DOHH2 (cell line): ENCODE results near the gene NLGN1.
A peak's percentile ranks its signal among the peaks of the same experiment; 100 is the strongest.

Experiments
- H3F3A ChIP-seq: fragments of 200-600 bp; sonication (generic), shearing (Covaris generic); 2 replicates; pipeline ENCODE4 v1.6.0; 2016; ENCODE audit warnings: antibody characterized with exemption, mild to moderate bottlenecking; ENCODE audit not compliant: control insufficient read depth, insufficient read depth
- H3K27ac ChIP-seq: fragments of 200-600 bp; sonication (generic); 2 replicates; pipeline ENCODE4 v1.5.1; 2014; ENCODE audit warnings: low read depth, mild to moderate bottlenecking, low read length, moderate library complexity
- H3K27me3 ChIP-seq: fragments of 200-600 bp; sonication (generic); 2 replicates; pipeline ENCODE4 v1.6.1; 2014; ENCODE audit warnings: mild to moderate bottlenecking, low read length, mixed read lengths; ENCODE audit not compliant: control insufficient read depth
- H3K36me3 ChIP-seq: fragments of 200-600 bp; sonication (generic); 2 replicates; pipeline ENCODE4 v1.6.1; 2014; ENCODE audit warnings: mild to moderate bottlenecking, low read length, moderate library complexity, mixed read lengths; ENCODE audit not compliant: control insufficient read depth
- H3K4me1 ChIP-seq: fragments of 200-600 bp; sonication (generic); 2 replicates; pipeline ENCODE4 v1.6.1; 2014; ENCODE audit warnings: mild to moderate bottlenecking, low read length, mixed read lengths; ENCODE audit not compliant: control insufficient read depth
- H3K4me2 ChIP-seq: fragments of 200-600 bp; sonication (generic); 2 replicates; pipeline ENCODE4 v1.6.0; 2014; ENCODE audit warnings: mild to moderate bottlenecking, low read length, moderate library complexity
- H3K4me3 ChIP-seq: fragments of 200-600 bp; sonication (generic); 2 replicates; pipeline ENCODE4 v1.5.1; 2014; ENCODE audit warnings: mild to moderate bottlenecking, low read length, mixed read lengths
- H3K79me2 ChIP-seq: fragments of 200-600 bp; sonication (generic); 2 replicates; pipeline ENCODE4 v1.6.1; 2014; ENCODE audit warnings: mild to moderate bottlenecking, low read length, mixed read lengths; ENCODE audit not compliant: control insufficient read depth
- H3K9me2 ChIP-seq: fragments of 200-600 bp; sonication (generic); replicated peaks from 2 replicates; pipeline ENCODE4 v1.6.1; 2014; ENCODE audit warnings: mild to moderate bottlenecking, low read length, mixed read lengths; ENCODE audit not compliant: control insufficient read depth
- H3K9me3 ChIP-seq: fragments of 200-600 bp; sonication (generic); 2 replicates; pipeline ENCODE4 v1.6.1; 2014; ENCODE audit warnings: antibody characterized with exemption, low read length, mixed read lengths; ENCODE audit not compliant: control insufficient read depth, insufficient read depth
- H4K20me1 ChIP-seq: fragments of 200-600 bp; sonication (generic); 2 replicates; pipeline ENCODE4 v1.6.0; 2014; ENCODE audit warnings: low read depth, mild to moderate bottlenecking, antibody characterized with exemption, low read length, moderate library complexity; ENCODE audit not compliant: control insufficient read depth, insufficient read depth
- EZH2phosphoT487 ChIP-seq: fragments of 200-600 bp; sonication (generic); IDR thresholded peaks from 2 replicates; pipeline ENCODE4 v1.6.1; 2017; ENCODE audit warnings: borderline replicate concordance, mild to moderate bottlenecking, antibody characterized with exemption, low read length, moderate library complexity, mixed read lengths
- TF ChIP-seq, protein P1 (sequence below): fragments of 200-600 bp; sonication (generic); IDR thresholded peaks from one replicate; pipeline ENCODE4 v1.5.1; 2014; ENCODE audit warnings: antibody characterized with exemption, mild to moderate bottlenecking, low read depth, low read length; ENCODE audit not compliant: poor library complexity, severe bottlenecking

NLGN1 gene

GRCh38 chr3:173733029-173733652 lies 335.6 kb downstream of the NLGN1 start:
- no peak overlapping the region for H3K27ac ChIP-seq

GRCh38 chr3:173734473-173734872 lies 336.9 kb downstream of the NLGN1 start:
- H4K20me1 ChIP-seq, result no peaks in the 10 kb centered on the region
- no peak overlapping the region for H3K27ac ChIP-seq

More at GRCh38 chr3:173733029-173733652, 335.6 kb downstream of the NLGN1 start:
- H3K4me2 ChIP-seq, result no peak overlapping the region
- H3K4me1 ChIP-seq, result no peaks in the 10 kb centered on the region
- H3K79me2 ChIP-seq, result no peaks in the 10 kb centered on the region
- H3K27me3 ChIP-seq, result no peaks in the 10 kb centered on the region
- H3K9me3 ChIP-seq, result no peaks in the 10 kb centered on the region
- H4K20me1 ChIP-seq, result no peaks in the 10 kb centered on the region
- H3K9me2 ChIP-seq, result no peaks in the 10 kb centered on the region
- H3K4me3 ChIP-seq, result no peak overlapping the region
- no peaks in the 10 kb centered on the region for H3F3A ChIP-seq
- no peaks in the 10 kb centered on the region for H3K36me3 ChIP-seq
- TF ChIP-seq, protein P1, sequence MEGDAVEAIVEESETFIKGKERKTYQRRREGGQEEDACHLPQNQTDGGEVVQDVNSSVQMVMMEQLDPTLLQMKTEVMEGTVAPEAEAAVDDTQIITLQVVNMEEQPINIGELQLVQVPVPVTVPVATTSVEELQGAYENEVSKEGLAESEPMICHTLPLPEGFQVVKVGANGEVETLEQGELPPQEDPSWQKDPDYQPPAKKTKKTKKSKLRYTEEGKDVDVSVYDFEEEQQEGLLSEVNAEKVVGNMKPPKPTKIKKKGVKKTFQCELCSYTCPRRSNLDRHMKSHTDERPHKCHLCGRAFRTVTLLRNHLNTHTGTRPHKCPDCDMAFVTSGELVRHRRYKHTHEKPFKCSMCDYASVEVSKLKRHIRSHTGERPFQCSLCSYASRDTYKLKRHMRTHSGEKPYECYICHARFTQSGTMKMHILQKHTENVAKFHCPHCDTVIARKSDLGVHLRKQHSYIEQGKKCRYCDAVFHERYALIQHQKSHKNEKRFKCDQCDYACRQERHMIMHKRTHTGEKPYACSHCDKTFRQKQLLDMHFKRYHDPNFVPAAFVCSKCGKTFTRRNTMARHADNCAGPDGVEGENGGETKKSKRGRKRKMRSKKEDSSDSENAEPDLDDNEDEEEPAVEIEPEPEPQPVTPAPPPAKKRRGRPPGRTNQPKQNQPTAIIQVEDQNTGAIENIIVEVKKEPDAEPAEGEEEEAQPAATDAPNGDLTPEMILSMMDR, result peak; percentile 28
- TF ChIP-seq EZH2phosphoT487, result no peak

DNA sequence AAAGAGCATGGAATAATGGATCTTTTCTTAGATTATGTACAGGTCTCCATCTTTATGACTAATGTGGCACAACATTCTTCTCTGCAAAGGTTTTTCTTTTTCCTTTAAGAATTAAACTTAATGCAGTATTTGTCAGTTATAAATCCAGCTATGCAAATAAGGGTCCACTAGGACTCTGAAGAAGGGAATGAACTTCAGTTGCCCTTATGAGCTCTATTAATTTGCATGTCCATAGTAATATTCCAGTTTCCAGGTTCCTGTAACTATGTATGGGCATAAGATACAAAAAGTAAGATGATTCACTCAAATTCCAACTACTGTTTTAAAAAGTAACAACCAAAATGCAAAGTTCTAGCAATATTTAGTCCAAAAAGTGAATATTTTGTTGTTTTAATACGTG lies 337.4 kb downstream of the NLGN1 start:
- H4K20me1 ChIP-seq, result no peaks in the 10 kb centered on the region
- H3K36me3 ChIP-seq, result no peaks in the 10 kb centered on the region
- no peak overlapping the region for H3K4me3 ChIP-seq
- H3K27ac ChIP-seq, result no peak overlapping the region
- no peaks in the 10 kb centered on the region for H3K27me3 ChIP-seq
- no peaks in the 10 kb centered on the region for H3F3A ChIP-seq
- H3K4me2 ChIP-seq, result no peak overlapping the region
- no peaks in the 10 kb centered on the region for H3K9me3 ChIP-seq
- H3K4me1 ChIP-seq, result no peaks in the 10 kb centered on the region
- H3K79me2 ChIP-seq, result no peaks in the 10 kb centered on the region
- H3K9me2 ChIP-seq, result no peaks in the 10 kb centered on the region
- TF ChIP-seq, protein P1, result no peak
- no peak for TF ChIP-seq EZH2phosphoT487

More at GRCh38 chr3:173734473-173734872, 336.9 kb downstream of the NLGN1 start:
- Histone ChIP-seq H3K9me3 (no peaks in the 10 kb centered on the region), H3K4me1 (no peaks in the 10 kb centered on the region), H3K36me3 (no peaks in the 10 kb centered on the region), H3K27me3 (no peaks in the 10 kb centered on the region), H3K9me2 (no peaks in the 10 kb centered on the region), H3K4me2 (no peak overlapping the region), H3K4me3 (no peak overlapping the region), H3F3A (no peaks in the 10 kb centered on the region), H3K79me2 (no peaks in the 10 kb centered on the region)
- TF ChIP-seq, protein P1, result no peak
- TF ChIP-seq EZH2phosphoT487, result no peak
